ENCODE data around the gene CHPT1.

The CHPT1 gene

GRCh38 chr12:101761781-101762180, 64.3 kb downstream of the CHPT1 start:
- H3K27ac Mint-ChIP-seq = no peak overlapping the region
- peaks cover 4% of the 10 kb centered on the region for H3K36me3 Mint-ChIP-seq (ENCODE audit: low read depth)
- no peak overlapping the region for H3K4me3 Mint-ChIP-seq
- no peaks in the 10 kb centered on the region for H3K27me3 Mint-ChIP-seq (ENCODE audit: low read depth, poor library complexity)
- TF ChIP-seq CTCF (IDR thresholded peaks at IDR 0.05) = no peak
- DNase-seq = no peak
- H3K9me3 Mint-ChIP-seq = no peaks in the 10 kb centered on the region
- no peaks in the 10 kb centered on the region for H3K4me1 Mint-ChIP-seq

- no peak for DNase-seq
- Mint-ChIP-seq H3K36me3 (ENCODE audit: low read depth) (peaks cover 3% of the 10 kb centered on the region), H3K4me3 (no peak overlapping the region), H3K27me3 (ENCODE audit: low read depth, poor library complexity) (no peaks in the 10 kb centered on the region), H3K4me1 (no peaks in the 10 kb centered on the region), H3K9me3 (no peaks in the 10 kb centered on the region), H3K27ac (no peak overlapping the region)
- TF ChIP-seq CTCF (IDR thresholded peaks at IDR 0.05) = no peak
These were observed 65.9 kb downstream of the CHPT1 start for GRCh38 chr12:101763246-101763931.

GRCh38 chr12:101764051-101764792, 66.8 kb downstream of the CHPT1 start:
- Mint-ChIP-seq H3K27me3 (ENCODE audit: low read depth, poor library complexity) (no peaks in the 10 kb centered on the region), H3K9me3 (no peaks in the 10 kb centered on the region), H3K36me3 (ENCODE audit: low read depth) (no peaks in the 10 kb centered on the region), H3K4me1 (no peaks in the 10 kb centered on the region), H3K27ac (peak overlapping the region; percentile 9), H3K4me3 (no peak overlapping the region)
- no peak for TF ChIP-seq CTCF (IDR thresholded peaks at IDR 0.05)
- DNase-seq = no peak

- Mint-ChIP-seq H3K27ac (no peak overlapping the region), H3K4me3 (no peak overlapping the region), H3K36me3 (ENCODE audit: low read depth) (no peaks in the 10 kb centered on the region), H3K27me3 (ENCODE audit: low read depth, poor library complexity) (no peaks in the 10 kb centered on the region), H3K9me3 (no peaks in the 10 kb centered on the region), H3K4me1 (no peaks in the 10 kb centered on the region)
- TF ChIP-seq CTCF (IDR thresholded peaks at IDR 0.05) = no peak
- DNase-seq = no peak
These were observed 70.1 kb downstream of the CHPT1 start for GRCh38 chr12:101767537-101767936.

- no peaks in the 10 kb centered on the region for H3K36me3 Mint-ChIP-seq (ENCODE audit: low read depth)
- H3K27ac Mint-ChIP-seq = no peak overlapping the region
- no peak for TF ChIP-seq CTCF (IDR thresholded peaks at IDR 0.05)
- no peaks in the 10 kb centered on the region for H3K27me3 Mint-ChIP-seq (ENCODE audit: low read depth, poor library complexity)
- H3K4me1 Mint-ChIP-seq = no peaks in the 10 kb centered on the region
- no peak for DNase-seq
- H3K4me3 Mint-ChIP-seq = no peak overlapping the region
- no peaks in the 10 kb centered on the region for H3K9me3 Mint-ChIP-seq
These were observed 71.3 kb downstream of the CHPT1 start for GRCh38 chr12:101768781-101769180.

- H3K4me1 Mint-ChIP-seq = no peaks in the 10 kb centered on the region
- TF ChIP-seq CTCF (IDR thresholded peaks at IDR 0.05) = no peak
- H3K9me3 Mint-ChIP-seq = no peaks in the 10 kb centered on the region
- no peak for DNase-seq
- no peak overlapping the region for H3K27ac Mint-ChIP-seq
- no peak overlapping the region for H3K4me3 Mint-ChIP-seq
- H3K36me3 Mint-ChIP-seq (ENCODE audit: low read depth) = no peaks in the 10 kb centered on the region
- no peaks in the 10 kb centered on the region for H3K27me3 Mint-ChIP-seq (ENCODE audit: low read depth, poor library complexity)
These were observed 72.4 kb downstream of the CHPT1 start for GRCh38 chr12:101769865-101770264.
